C4-2B (cell line): Measurements from ENCODE around the gene EIF5A.

ENCODE experiments used
- ZFX ChIP-seq: fragments of 450-650 bp; IDR thresholded peaks from 2 replicates; pipeline ENCODE4 v1.6.1; 2017
- TF ChIP-seq, protein P1 (sequence below): fragments of 450-650 bp; conservative IDR thresholded peaks from 2 replicates; pipeline ENCODE4 v1.5.1; 2017; ENCODE audit warnings: mild to moderate bottlenecking

GRCh38 chr17:7361906-7362305 is 54.5 kb downstream of the EIF5A start:
- TF ChIP-seq, protein P1, sequence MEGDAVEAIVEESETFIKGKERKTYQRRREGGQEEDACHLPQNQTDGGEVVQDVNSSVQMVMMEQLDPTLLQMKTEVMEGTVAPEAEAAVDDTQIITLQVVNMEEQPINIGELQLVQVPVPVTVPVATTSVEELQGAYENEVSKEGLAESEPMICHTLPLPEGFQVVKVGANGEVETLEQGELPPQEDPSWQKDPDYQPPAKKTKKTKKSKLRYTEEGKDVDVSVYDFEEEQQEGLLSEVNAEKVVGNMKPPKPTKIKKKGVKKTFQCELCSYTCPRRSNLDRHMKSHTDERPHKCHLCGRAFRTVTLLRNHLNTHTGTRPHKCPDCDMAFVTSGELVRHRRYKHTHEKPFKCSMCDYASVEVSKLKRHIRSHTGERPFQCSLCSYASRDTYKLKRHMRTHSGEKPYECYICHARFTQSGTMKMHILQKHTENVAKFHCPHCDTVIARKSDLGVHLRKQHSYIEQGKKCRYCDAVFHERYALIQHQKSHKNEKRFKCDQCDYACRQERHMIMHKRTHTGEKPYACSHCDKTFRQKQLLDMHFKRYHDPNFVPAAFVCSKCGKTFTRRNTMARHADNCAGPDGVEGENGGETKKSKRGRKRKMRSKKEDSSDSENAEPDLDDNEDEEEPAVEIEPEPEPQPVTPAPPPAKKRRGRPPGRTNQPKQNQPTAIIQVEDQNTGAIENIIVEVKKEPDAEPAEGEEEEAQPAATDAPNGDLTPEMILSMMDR: no peak
- TF ChIP-seq ZFX: no peak
